PFSK-1 (cell line): ENCODE measurements around the gene PPP4R2.

ENCODE experiments used
- POLR2AphosphoS5 ChIP-seq: IDR thresholded peaks from 2 replicates; pipeline ENCODE4 v1.6.1; 2012; ENCODE audit warnings: low read depth, mild to moderate bottlenecking, control low read depth, low read length, moderate library complexity
- SIN3A ChIP-seq: IDR thresholded peaks from 2 replicates; pipeline ENCODE4 v1.6.1; 2012; ENCODE audit warnings: mild to moderate bottlenecking, low read length, moderate library complexity, borderline replicate concordance; ENCODE audit not compliant: insufficient read depth
- TF ChIP-seq, protein P1 (sequence below), 2 experiments: IDR thresholded peaks; 2 replicates each; pipeline versions ENCODE4 v1.6.1 to v1.8.0; 2011 to 2012; ENCODE audit warnings: low read depth in 2 of 2, low read length in 2 of 2, control low read depth in 1 of 2, inconsistent platforms in 1 of 2, mild to moderate bottlenecking in 1 of 2, moderate library complexity in 1 of 2; ENCODE audit not compliant: insufficient read depth in 1 of 2

- TF ChIP-seq POLR2AphosphoS5 (no peak), SIN3A (no peak)
- TF ChIP-seq, protein P1, sequence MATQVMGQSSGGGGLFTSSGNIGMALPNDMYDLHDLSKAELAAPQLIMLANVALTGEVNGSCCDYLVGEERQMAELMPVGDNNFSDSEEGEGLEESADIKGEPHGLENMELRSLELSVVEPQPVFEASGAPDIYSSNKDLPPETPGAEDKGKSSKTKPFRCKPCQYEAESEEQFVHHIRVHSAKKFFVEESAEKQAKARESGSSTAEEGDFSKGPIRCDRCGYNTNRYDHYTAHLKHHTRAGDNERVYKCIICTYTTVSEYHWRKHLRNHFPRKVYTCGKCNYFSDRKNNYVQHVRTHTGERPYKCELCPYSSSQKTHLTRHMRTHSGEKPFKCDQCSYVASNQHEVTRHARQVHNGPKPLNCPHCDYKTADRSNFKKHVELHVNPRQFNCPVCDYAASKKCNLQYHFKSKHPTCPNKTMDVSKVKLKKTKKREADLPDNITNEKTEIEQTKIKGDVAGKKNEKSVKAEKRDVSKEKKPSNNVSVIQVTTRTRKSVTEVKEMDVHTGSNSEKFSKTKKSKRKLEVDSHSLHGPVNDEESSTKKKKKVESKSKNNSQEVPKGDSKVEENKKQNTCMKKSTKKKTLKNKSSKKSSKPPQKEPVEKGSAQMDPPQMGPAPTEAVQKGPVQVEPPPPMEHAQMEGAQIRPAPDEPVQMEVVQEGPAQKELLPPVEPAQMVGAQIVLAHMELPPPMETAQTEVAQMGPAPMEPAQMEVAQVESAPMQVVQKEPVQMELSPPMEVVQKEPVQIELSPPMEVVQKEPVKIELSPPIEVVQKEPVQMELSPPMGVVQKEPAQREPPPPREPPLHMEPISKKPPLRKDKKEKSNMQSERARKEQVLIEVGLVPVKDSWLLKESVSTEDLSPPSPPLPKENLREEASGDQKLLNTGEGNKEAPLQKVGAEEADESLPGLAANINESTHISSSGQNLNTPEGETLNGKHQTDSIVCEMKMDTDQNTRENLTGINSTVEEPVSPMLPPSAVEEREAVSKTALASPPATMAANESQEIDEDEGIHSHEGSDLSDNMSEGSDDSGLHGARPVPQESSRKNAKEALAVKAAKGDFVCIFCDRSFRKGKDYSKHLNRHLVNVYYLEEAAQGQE (IDR thresholded peaks at IDR 0.05; ENCODE audit: insufficient read depth in 1 of 2, low read depth in 2 of 2, low read length in 2 of 2): no peak
These were observed 32.0 kb upstream of the PPP4R2 start for GRCh38 chr3:72964633-72965032.
